ENCODE results near the gene NT5C2.
"Not testable (repeated sequence)": the region's sequence is repeated elsewhere in the genome, so short reads cannot be mapped to it uniquely, and the experiment has no call there.

- not testable (repeated sequence) for TF ChIP-seq POLR2A (IDR thresholded peaks at IDR 0.05; ENCODE audit: low read depth, low read length); CTCF (IDR thresholded peaks at IDR 0.05; ENCODE audit: extremely low read depth in 1 of 2, insufficient read depth in 1 of 2, low read depth in 1 of 2, low read length in 2 of 2); MAX (IDR thresholded peaks at IDR 0.05; ENCODE audit: insufficient read depth, insufficient read length); POLR2AphosphoS5 (IDR thresholded peaks at IDR 0.05; ENCODE audit: insufficient read depth, low read depth, low read length); EZH2 (IDR thresholded peaks at IDR 0.05; ENCODE audit: borderline replicate concordance, low read depth, low read length, severe bottlenecking); FOS (IDR thresholded peaks at IDR 0.05; ENCODE audit: borderline replicate concordance, insufficient read depth, low read length); JUN (IDR thresholded peaks at IDR 0.05; ENCODE audit: borderline replicate concordance, insufficient read depth, insufficient read length, low read depth); MYC (IDR thresholded peaks at IDR 0.05; ENCODE audit: low read depth, low read length)
Measured at GRCh38 chr10:103174324-103174723, 18.7 kb downstream of the NT5C2 start.

All from endothelial cell of umbilical vein (primary cell).